Right hindlimb (tissue), 1 donor: ENCODE measurements around the gene HOXD8.

Source experiments
- DNase-seq: peaks from one replicate; pipeline ENCODE4 v3.0.0-alpha.2; 2018

HOXD8 gene

GRCh38 chr2:176091329-176092258 is 37.9 kb upstream of the HOXD8 start:
- no peak for DNase-seq

- DNase-seq: no peak
These were observed 37.0 kb upstream of the HOXD8 start, which contains the start of gene HOXD13 for GRCh38 chr2:176092270-176093144. Gene HOXD13, plus strand, starts transcription at chr2:176092721. Its CDS starts 170 bp downstream, at chr2:176092891.

DNA sequence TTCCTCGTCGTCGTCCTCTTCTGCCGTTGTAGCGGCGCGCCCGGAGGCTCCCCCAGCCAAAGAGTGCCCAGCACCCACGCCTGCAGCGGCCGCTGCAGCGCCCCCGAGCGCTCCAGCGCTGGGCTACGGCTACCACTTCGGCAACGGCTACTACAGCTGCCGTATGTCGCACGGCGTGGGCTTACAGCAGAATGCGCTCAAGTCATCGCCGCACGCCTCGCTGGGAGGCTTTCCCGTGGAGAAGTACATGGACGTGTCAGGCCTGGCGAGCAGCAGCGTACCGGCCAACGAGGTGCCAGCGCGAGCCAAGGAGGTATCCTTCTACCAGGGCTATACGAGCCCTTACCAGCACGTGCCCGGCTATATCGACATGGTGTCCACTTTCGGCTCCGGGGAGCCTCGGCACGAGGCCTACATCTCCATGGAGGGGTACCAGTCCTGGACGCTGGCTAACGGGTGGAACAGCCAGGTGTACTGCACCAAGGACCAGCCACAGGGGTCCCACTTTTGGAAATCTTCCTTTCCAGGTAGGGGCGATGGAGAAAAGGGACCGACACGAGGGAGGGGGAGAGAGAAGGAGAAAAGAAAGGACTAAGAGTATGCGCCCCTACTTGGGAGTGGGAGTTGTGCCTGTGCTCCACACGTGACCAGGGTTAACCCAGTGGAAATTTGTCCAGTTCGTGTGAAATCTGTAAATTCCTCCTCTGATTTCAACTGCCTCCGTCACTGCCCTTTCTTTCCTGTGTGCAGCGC is 36.2 kb upstream of the HOXD8 start:
- DNase-seq: no peak

- no peak for DNase-seq
These were observed 35.6 kb upstream of the HOXD8 start for GRCh38 chr2:176093898-176094249.

- DNase-seq: no peak
These were observed 35.2 kb upstream of the HOXD8 start for GRCh38 chr2:176094349-176094748.

GRCh38 chr2:176095421-176095820 is 34.1 kb upstream of the HOXD8 start:
- DNase-seq: no peak

DNA sequence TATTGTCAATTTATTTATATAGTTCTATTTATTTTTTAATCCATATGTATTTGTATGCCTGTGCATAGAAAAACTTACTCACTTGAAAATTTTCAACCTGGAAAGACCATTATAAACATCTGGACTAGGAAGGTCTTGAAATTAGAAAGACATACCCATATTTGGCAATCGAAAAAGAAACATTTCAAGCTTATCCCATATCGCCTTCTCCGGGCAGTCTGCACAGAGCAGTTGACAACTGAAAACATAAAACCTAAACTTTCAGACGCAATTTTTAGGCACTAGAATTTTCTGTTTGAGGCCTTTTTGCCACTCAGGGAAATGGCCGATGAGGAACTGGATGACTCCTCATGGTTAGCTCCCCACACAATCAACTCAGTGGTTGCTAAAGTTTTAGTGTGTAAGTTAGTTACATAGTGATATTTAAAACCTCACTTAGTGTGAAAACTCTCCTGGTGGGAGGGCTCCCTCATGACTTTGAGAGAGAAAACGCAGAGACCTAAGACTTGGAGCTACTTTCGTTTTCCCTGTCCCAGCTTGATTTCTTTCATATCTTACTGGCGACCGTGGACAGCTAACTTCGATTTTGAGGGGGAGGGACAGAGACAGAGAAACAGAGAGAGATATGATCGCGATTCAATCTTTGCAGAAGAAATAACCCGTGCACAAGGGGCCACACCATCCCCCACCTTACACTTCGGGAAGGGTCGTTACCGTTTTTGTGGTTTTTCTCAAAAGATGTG is 33.1 kb upstream of the HOXD8 start:
- DNase-seq: peak; percentile 39

- peak; percentile 73 for DNase-seq
These were observed 32.3 kb upstream of the HOXD8 start for GRCh38 chr2:176096986-176097819.

- DNase-seq: no peak
These were observed 31.6 kb upstream of the HOXD8 start for GRCh38 chr2:176097820-176098365.

- DNase-seq: no peak
These were observed 30.9 kb upstream of the HOXD8 start for GRCh38 chr2:176098366-176099158.

- DNase-seq: no peak
These were observed 30.3 kb upstream of the HOXD8 start for GRCh38 chr2:176099159-176099727.

GRCh38 chr2:176099728-176100546 is 29.6 kb upstream of the HOXD8 start, which contains the start of gene HOXD12:
Gene HOXD12, plus strand, starts transcription at chr2:176099795. Its CDS starts 7 bp downstream, at chr2:176099802.
- no peak for DNase-seq

GRCh38 chr2:176100547-176101140 is 28.9 kb upstream of the HOXD8 start:
- no peak for DNase-seq

DNA sequence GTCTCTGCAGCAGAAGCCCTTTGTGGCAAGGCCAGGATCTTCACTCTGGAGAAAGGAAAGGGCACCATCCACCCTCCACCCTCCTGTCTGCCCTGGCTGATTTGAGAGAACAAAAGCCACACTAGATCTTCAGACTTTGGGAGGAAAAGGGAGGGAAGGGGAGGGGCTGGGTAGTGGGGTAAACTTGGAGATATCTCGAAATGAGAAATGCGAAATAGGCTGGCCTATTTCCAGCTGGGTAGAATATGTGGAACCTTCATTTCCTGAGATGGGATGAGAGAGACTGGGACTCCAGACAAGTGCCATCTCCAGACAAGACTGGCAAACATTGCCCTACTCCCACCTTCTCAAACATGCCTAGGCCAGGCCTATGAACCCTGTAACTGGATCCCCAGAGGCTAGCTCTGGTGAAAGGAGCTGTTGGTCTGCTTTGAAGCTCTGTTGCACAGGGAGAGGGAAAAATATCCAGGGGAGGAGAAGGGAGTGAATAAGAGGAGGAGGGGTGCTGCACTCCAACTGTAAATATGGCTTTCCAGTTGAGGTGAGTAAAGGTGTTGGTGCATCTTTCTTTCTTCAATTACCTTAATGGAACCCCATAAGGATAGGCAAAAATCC is 28.2 kb upstream of the HOXD8 start:
- no peak for DNase-seq

DNA sequence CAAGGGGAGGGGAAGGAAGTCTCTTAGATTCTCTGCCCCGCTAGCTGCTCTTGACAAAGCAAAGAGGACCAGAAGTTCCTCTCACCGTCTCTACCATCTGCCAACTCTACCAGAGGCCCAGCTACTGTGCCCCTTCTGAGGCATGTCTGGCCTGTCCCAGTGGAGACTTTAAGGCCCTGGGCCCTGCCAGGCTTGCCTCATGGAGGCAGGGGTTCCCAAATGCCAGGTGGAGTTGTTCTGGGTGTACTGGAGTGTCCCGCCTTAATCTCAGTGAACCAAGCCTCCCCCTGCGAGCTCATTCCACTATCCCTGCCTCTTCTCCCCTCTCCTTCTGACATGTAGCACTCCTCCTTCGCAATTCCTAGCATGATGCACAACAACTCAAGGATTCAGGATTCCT is 27.7 kb upstream of the HOXD8 start:
- DNase-seq: no peak

DNA sequence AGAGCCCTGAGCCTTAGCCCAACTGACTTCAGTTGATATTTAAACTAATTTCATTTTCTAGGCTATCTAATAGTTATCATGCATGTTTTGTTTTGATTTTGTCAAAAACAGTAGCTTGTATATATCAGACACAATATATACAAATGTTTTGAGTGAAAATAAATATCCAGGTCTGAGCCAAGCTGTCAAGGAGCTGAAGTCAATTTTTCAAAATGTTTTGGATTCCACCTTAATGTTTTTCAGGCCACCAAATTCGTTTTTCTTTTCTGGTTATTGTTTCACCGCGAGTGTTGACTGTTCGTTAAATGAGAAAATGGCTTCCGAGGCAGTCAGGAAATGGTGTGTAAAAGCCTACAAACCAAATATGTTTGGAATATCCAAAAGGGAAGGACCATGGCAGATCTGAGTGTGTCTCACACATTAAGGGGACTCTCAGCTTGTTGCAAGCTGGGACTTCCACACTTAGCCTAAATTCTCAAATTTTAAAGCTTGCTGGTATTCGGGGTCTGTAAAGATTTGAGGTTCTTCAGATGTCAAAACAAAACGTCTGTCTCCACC is 27.1 kb upstream of the HOXD8 start:
- no peak for DNase-seq

DNA sequence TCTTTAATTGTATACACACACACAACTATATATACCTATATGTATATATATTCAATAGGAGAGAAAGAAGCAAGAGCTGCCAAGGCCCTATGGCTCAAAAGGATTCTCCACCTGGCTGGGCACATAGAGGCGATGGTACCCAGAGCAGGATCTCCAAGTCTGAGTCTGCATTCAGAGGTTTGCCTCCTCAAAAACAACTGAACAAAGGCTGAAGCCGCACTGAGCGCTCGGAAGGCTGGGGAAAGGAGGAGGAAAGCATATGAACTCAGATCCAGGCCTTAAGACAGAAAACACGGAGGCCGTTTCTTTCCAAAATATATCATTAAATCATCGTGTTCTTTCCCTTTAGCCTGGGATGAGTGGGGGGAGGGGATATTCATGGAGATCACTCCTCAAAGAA is 26.3 kb upstream of the HOXD8 start:
- DNase-seq: no peak
